ENCODE results near the gene IL1RN. TPM values are rescaled to one million over a fixed set of nuclear protein-coding genes. Genes with fewer than 3 reads are reported as not detected.

IL1RN gene
- total and polyA plus RNA-seq, 2 of the 13 experiments (the other 11 are each of a cell fraction or from before 2014, with no cell fraction given), result 21.2 to 101 TPM

DNA sequence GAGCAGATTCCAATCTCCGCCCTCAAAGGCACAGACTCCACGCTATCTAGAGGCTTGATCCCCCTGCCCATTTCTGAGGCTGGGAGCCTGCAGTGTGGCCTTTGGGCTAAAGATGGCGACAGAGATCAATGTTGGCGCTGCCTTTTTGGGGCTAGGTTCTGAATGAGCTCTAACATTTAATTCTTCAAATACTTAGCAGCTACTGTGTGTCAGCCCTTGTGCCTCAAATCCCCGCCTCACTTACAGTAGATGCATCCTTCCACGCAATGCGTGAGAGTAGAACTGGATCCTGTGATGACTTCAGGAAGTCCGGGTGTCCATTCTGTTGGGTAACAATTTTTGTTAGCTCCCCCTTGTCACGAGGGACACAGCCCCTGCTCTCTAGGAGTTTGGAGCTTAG lies 47.3 kb upstream of the IL1RN start (continued):
- TF ChIP-seq, protein P1, sequence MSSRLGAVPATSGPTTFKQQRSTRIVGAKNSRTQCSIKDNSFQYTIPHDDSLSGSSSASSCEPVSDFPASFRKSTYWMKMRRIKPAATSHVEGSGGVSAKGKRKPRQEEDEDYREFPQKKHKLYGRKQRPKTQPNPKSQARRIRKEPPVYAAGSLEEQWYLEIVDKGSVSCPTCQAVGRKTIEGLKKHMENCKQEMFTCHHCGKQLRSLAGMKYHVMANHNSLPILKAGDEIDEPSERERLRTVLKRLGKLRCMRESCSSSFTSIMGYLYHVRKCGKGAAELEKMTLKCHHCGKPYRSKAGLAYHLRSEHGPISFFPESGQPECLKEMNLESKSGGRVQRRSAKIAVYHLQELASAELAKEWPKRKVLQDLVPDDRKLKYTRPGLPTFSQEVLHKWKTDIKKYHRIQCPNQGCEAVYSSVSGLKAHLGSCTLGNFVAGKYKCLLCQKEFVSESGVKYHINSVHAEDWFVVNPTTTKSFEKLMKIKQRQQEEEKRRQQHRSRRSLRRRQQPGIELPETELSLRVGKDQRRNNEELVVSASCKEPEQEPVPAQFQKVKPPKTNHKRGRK (CRISPR knock-in tag; IDR thresholded peaks at IDR 0.05), result no peak
- TF ChIP-seq TEAD3 (CRISPR knock-in tag; optimal IDR thresholded peaks at IDR 0.05; ENCODE audit: borderline replicate concordance), result peak; percentile 28
- TF ChIP-seq, protein P2, sequence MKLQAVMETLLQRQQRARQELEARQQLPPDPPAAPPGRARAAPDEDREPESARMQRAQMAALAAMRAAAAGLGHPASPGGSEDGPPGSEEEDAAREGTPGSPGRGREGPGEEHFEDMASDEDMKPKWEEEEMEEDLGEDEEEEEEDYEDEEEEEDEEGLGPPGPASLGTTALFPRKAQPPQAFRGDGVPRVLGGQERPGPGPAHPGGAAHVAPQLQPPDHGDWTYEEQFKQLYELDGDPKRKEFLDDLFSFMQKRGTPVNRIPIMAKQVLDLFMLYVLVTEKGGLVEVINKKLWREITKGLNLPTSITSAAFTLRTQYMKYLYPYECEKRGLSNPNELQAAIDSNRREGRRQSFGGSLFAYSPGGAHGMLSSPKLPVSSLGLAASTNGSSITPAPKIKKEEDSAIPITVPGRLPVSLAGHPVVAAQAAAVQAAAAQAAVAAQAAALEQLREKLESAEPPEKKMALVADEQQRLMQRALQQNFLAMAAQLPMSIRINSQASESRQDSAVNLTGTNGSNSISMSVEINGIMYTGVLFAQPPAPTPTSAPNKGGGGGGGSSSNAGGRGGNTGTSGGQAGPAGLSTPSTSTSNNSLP (IDR thresholded peaks at IDR 0.05; ENCODE audit: low read depth, low read length), result peak; percentile 70; the same call in 1 of the 2 replicates
- TF ChIP-seq ZNF230 (CRISPR knock-in tag; IDR thresholded peaks at IDR 0.05), result peak; percentile 47; the same call in 1 of the 2 replicates
- TF ChIP-seq, protein P3, sequence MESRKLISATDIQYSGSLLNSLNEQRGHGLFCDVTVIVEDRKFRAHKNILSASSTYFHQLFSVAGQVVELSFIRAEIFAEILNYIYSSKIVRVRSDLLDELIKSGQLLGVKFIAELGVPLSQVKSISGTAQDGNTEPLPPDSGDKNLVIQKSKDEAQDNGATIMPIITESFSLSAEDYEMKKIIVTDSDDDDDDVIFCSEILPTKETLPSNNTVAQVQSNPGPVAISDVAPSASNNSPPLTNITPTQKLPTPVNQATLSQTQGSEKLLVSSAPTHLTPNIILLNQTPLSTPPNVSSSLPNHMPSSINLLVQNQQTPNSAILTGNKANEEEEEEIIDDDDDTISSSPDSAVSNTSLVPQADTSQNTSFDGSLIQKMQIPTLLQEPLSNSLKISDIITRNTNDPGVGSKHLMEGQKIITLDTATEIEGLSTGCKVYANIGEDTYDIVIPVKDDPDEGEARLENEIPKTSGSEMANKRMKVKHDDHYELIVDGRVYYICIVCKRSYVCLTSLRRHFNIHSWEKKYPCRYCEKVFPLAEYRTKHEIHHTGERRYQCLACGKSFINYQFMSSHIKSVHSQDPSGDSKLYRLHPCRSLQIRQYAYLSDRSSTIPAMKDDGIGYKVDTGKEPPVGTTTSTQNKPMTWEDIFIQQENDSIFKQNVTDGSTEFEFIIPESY (CRISPR knock-in tag; IDR thresholded peaks at IDR 0.05), result 0 out of 2 replicates have a peak, but pooled peaks have one; percentile 13
- TF ChIP-seq, protein P4, sequence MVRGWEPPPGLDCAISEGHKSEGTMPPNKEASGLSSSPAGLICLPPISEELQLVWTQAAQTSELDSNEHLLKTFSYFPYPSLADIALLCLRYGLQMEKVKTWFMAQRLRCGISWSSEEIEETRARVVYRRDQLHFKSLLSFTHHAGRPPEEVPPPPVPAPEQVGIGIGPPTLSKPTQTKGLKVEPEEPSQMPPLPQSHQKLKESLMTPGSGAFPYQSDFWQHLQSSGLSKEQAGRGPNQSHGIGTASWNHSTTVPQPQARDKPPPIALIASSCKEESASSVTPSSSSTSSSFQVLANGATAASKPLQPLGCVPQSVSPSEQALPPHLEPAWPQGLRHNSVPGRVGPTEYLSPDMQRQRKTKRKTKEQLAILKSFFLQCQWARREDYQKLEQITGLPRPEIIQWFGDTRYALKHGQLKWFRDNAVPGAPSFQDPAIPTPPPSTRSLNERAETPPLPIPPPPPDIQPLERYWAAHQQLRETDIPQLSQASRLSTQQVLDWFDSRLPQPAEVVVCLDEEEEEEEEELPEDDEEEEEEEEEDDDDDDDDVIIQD (CRISPR knock-in tag; IDR thresholded peaks at IDR 0.05; ENCODE audit: low read depth), result 0 out of 2 replicates have a peak, but pooled peaks have one; percentile 30
- TF ChIP-seq, protein P5, sequence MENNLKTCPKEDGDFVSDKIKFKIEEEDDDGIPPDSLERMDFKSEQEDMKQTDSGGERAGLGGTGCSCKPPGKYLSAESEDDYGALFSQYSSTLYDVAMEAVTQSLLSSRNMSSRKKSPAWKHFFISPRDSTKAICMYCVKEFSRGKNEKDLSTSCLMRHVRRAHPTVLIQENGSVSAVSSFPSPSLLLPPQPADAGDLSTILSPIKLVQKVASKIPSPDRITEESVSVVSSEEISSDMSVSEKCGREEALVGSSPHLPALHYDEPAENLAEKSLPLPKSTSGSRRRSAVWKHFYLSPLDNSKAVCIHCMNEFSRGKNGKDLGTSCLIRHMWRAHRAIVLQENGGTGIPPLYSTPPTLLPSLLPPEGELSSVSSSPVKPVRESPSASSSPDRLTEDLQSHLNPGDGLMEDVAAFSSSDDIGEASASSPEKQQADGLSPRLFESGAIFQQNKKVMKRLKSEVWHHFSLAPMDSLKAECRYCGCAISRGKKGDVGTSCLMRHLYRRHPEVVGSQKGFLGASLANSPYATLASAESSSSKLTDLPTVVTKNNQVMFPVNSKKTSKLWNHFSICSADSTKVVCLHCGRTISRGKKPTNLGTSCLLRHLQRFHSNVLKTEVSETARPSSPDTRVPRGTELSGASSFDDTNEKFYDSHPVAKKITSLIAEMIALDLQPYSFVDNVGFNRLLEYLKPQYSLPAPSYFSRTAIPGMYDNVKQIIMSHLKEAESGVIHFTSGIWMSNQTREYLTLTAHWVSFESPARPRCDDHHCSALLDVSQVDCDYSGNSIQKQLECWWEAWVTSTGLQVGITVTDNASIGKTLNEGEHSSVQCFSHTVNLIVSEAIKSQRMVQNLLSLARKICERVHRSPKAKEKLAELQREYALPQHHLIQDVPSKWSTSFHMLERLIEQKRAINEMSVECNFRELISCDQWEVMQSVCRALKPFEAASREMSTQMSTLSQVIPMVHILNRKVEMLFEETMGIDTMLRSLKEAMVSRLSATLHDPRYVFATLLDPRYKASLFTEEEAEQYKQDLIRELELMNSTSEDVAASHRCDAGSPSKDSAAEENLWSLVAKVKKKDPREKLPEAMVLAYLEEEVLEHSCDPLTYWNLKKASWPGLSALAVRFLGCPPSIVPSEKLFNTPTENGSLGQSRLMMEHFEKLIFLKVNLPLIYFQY (CRISPR knock-in tag; IDR thresholded peaks at IDR 0.05; ENCODE audit: borderline replicate concordance), result peak; percentile 63
- TF ChIP-seq TARDBP (CRISPR knock-in tag; IDR thresholded peaks at IDR 0.05), result peak; percentile 39; the same call in 1 of the 2 replicates
- 0 out of 2 replicates have a peak, but pooled peaks have one; percentile 28 for TF ChIP-seq FOXA3 (CRISPR knock-in tag; IDR thresholded peaks at IDR 0.05)
- 0 out of 2 replicates have a peak, but pooled peaks have one; percentile 19 for TF ChIP-seq ZNF567 (CRISPR knock-in tag; IDR thresholded peaks at IDR 0.05; ENCODE audit: borderline replicate concordance)
- TF ChIP-seq NAIF1 (CRISPR knock-in tag; IDR thresholded peaks at IDR 0.05; ENCODE audit: borderline replicate concordance), result no peak
- 0 out of 2 replicates have a peak, but pooled peaks have one; percentile 26 for TF ChIP-seq BHLHE40 (IDR thresholded peaks at IDR 0.05; ENCODE audit: low read length)
- TF ChIP-seq, protein P6, sequence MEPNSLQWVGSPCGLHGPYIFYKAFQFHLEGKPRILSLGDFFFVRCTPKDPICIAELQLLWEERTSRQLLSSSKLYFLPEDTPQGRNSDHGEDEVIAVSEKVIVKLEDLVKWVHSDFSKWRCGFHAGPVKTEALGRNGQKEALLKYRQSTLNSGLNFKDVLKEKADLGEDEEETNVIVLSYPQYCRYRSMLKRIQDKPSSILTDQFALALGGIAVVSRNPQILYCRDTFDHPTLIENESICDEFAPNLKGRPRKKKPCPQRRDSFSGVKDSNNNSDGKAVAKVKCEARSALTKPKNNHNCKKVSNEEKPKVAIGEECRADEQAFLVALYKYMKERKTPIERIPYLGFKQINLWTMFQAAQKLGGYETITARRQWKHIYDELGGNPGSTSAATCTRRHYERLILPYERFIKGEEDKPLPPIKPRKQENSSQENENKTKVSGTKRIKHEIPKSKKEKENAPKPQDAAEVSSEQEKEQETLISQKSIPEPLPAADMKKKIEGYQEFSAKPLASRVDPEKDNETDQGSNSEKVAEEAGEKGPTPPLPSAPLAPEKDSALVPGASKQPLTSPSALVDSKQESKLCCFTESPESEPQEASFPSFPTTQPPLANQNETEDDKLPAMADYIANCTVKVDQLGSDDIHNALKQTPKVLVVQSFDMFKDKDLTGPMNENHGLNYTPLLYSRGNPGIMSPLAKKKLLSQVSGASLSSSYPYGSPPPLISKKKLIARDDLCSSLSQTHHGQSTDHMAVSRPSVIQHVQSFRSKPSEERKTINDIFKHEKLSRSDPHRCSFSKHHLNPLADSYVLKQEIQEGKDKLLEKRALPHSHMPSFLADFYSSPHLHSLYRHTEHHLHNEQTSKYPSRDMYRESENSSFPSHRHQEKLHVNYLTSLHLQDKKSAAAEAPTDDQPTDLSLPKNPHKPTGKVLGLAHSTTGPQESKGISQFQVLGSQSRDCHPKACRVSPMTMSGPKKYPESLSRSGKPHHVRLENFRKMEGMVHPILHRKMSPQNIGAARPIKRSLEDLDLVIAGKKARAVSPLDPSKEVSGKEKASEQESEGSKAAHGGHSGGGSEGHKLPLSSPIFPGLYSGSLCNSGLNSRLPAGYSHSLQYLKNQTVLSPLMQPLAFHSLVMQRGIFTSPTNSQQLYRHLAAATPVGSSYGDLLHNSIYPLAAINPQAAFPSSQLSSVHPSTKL (CRISPR knock-in tag; IDR thresholded peaks at IDR 0.05), result peak; percentile 43
